ENCODE results near the gene JSRP1. TPM values are rescaled to one million over a fixed set of nuclear protein-coding genes. Genes with fewer than 3 reads are reported as not detected.

JSRP1 gene
- total RNA-seq, 1 experiment from 2014 or later, result 1.6 TPM

DNA sequence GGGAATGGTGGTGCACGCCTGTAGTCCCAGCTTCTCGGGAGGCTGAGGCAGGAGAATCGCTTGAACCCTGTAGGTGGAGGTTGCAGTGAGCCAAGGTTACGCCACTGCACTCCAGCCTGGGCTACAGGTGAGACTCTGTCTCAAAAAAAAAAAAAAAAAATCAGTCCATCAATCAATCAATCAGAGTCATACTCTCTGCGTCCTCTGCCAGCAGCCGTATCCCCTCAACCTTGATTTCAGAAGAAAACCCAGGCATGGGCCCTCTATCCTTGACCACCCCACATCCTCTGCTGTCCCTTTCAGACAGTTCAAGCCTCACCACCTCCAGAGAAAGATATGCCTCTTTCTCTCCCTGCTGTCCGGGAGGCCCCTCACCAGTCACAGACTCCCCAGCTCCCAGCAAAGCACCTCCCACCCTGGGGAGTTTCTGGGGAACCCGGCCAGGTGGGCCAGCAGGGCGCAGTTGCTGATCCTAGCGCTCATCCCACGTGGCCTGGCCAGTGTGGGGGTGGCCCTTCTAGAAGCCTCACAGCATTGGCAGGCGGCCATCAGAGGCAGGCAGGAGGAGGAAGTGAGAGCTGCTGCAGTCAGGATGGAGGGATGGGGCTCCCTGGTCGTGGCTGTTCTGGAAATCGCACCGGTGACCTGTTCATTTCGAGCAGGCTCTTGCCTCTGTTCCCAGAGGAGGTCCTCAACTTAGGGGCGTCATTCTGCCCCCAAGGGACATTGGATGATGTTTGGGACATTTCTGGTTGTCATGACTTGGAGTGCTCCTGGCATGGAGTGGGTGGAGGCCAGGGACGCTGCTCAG is 10.2 kb upstream of the JSRP1 start:
- peak; percentile 90 for DNase-seq (ENCODE audit: low read depth)

DNA sequence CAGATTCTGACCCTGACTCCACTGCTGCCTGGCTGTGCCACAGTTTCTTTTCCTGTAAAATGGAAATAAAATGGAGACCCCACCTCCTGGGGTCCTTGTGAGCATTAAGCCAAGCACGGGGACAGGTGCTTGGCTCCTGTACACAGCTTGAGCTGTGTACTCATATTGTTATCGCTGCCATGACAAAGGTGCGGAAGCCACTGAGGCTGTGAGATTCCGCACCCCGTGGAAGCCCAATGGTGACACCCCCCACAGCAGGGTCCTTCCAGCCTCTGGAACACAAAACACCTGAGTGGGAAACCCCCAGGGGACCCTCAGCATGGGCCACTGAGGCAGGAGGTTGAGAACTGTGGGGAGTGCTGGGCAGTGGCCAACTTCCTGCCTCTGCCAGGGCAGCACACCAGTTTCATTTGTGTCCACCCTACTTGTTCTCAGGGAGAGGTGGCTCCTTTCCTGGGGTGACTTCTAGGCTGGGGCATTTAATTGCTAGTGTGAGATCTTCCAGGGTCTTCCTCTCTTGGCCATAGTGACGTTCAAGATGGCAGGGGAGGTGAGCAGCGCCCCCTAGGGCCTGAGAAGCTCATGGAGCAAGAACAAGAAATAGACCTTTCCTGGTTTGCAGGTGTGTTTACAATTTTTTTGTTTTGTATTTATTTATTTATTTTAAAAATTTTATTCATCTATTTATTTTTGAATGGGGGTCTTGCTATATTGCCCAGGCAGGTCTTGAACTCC is 5.4 kb upstream of the JSRP1 start:
- DNase-seq (ENCODE audit: low read depth), result no peak

DNA sequence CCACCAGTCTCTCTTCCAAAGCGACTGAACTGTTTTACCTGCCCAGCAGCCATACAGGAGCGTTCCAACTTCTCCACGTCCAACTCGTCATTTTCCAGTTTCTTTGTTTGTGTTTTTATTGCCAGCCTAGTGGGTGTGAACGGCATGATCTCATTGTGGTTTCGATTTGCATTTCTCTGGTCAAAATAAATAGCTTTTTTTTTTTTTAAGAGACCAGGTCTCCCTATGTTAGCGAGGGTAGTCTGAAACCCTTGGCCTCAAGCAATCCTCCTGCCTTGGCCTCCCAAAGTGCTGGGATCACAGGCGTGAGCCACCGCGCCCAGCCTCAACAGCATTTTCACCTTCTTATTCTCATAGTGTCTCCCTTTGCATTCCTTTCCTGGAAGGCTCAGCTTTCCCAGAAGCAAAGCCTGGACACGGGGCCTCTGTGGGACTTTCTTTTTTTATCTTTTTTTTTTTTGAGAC is 4.2 kb upstream of the JSRP1 start:
- no peak for DNase-seq (ENCODE audit: low read depth)

DNA sequence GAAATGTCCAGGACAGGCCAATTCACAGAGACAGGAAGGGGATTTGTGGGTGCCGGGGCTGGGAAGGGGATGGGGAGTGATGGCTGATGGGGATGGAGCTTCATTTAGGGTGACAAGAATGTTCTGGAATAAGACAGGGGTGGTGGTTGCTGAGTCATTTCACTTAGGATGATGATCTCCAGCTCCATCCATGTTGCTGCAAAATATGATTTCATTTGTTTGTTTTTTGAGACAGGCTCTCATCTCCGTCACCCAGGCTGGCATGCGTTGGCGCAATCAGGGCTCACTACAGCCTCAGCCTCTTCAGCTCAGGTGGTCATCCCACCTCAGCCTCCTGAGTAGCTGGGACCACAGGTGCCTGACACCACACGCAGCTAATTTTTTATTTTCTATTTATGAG is 3.1 kb upstream of the JSRP1 start:
- DNase-seq (ENCODE audit: low read depth), result no peak

DNA sequence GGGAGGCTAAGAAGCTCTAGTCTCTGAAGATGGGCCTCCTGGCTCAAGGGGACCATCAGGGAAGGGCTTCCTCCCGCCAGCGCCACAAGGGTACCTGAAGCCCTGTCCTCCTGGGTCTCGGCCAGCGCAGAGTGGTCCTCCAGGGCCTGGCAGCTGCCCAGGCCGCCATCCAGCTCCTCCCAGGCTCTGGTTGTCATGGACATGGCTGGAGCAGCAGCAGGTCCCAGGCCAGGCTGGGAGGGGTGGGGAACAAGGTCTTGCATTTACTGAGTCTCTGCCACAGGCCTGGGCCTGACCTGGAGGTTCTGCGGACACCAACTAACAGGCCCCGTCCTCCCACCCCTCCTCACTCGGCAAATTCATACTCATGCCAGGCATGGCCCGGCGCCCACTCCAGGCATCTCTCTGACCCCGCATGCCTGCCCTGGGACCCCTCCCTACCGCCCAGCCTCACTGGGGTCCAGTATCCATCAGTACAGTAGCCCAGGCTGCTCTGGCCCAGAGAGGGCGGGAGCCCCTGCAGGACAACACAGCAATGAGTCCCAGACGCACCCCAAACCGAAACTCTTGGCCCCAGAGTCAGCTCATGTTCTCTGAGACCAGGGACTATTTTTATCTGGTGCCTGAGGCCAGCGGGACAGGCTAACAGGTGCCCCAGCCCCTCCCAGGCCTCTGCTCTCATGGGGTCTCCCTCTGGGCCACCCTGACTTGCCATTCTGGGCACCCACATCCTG is 938 bp downstream of the JSRP1 start:
- DNase-seq (ENCODE audit: low read depth), result peak; percentile 6

DNA sequence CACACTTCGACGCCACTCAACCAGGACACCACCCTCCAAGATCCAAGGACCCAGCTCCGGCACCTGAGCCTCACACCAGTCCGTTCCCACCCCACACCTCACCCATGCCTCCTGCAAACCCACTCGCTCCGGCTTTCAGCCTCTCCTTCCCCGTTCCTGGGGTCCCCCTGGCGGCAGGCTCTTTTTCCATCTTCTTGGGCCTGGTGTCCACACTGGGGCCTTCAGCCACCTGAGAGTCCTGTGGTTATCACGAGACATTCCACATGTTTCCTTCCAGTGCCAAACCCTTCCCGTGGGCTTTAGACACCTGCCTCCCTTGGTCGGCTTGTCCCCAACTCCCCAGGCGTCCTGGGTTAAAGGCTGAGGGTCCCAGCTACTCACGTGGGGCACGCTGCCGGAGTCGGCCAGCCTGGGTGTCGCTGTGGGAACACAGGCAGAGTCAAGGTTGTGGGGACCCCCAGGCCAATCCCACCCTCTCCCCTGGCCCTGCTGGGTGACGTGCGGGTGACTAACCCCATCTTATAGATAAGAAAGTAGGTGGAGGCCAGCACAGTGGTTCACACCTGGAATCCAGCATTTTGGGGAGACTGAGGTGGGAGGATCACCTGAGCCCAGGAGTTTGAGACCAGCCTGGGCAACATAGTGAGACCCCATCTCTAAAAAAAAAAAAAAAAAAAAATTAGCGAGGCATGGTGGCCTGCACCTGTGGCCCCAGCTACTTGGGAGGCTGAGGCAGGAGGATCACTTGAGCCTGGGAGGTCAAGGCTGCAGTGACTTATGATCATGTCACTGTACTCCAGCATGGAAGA is 1.9 kb downstream of the JSRP1 start:
- DNase-seq (ENCODE audit: low read depth), result peak; percentile 31

DNA sequence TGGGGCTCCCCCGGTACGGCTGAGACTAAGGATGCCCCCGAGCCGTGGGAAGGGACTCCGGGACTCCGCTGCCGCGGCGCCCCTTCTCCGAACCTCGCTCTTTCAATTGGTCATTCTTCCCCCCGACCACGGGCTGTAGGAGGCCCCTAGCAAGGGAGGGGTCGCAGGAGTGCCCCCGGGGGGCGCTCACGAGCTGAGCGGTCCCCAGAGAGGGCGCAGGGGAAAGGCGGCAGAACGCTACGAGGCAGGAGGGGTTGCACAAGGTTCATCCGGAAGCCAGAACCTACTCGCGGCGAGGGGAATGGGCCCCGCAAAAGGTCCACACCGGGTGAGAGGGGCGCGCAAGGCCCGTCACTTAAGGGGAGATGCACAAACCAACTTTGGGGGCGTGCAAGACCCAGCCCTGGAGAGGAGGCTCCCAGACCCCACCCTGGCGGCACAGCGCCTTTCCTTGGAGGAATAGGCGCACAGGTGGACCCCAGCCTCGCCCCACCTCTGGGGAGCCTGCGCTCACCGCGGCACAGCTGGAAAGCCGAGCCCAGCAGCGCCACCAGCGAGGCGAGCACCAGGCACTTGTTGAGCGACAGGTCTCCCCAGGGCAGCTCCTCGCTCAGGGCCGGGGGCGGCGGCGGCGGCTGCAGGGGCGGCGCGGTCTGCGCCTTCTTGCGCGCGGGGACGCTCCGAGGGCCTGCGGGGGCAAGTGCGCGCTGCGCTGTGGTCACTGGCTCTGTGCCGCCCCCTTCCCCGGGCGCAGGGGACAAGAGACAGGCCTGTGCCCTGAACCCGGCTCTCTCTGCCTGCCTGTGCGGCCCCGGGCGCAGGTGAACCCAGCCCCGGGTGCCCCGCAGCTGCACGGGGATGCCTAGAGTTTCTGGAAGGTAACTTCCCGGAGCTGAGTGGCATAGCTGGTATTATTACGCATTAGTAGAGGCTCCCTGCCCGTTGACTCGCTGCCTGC is 2.8 kb downstream of the JSRP1 start:
- DNase-seq (ENCODE audit: low read depth), result peak; percentile 29

DNA sequence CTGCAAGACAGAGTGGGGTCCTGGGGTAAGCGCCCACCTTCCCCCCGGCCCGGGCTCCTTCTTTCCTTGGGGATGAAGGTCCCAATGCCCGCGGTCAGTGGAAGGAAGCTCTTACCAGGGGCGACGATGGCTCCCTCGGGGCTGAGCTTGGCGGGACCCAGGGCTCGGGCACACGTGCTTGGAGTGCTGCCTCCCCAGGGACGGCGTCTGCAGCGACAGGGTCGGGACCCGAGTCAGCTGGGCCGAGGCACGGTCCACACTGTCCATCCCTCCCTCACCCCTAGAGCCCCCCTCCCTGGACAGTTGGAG is 3.5 kb downstream of the JSRP1 start:
- peak; percentile 19 for DNase-seq (ENCODE audit: low read depth)

DNA sequence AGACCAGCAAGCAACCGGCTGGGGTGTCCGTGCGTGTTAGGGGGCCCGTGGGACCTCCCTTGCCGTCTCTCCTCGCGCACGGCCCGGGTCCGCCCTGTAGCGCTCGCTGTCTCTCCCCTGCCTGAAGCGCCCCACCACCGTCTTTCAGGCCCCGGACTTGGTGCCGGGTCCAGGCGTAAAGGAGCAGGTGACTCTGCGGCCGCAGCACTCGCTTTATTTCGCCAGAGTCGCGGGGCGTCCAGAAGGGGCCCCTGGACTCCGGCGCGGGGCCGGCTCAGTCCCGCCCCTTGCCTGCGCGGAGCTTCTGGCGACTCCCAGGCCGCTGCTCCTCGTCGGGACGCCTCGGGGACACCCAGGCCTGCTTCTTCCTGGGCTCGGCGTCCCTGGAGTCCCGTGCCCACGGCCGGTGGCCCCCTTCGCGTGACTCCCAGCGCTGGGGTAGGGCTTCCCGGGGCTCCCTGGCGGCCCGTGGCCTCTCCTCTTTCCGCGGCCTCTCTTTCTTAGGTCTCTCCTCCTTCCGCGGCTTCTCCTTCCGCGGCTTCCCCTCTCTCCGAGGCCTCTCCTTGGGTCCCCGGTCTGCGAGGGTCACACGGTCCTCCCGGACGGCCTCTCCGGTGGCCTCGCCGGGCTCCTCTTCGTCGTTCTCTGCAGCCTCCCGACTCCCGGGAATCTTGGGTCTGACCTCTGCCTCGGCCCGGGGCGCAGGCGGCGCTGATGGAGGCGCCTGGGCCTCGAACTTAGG is 4.0 kb downstream of the JSRP1 start:
- peak; percentile 19 for DNase-seq (ENCODE audit: low read depth)

DNA sequence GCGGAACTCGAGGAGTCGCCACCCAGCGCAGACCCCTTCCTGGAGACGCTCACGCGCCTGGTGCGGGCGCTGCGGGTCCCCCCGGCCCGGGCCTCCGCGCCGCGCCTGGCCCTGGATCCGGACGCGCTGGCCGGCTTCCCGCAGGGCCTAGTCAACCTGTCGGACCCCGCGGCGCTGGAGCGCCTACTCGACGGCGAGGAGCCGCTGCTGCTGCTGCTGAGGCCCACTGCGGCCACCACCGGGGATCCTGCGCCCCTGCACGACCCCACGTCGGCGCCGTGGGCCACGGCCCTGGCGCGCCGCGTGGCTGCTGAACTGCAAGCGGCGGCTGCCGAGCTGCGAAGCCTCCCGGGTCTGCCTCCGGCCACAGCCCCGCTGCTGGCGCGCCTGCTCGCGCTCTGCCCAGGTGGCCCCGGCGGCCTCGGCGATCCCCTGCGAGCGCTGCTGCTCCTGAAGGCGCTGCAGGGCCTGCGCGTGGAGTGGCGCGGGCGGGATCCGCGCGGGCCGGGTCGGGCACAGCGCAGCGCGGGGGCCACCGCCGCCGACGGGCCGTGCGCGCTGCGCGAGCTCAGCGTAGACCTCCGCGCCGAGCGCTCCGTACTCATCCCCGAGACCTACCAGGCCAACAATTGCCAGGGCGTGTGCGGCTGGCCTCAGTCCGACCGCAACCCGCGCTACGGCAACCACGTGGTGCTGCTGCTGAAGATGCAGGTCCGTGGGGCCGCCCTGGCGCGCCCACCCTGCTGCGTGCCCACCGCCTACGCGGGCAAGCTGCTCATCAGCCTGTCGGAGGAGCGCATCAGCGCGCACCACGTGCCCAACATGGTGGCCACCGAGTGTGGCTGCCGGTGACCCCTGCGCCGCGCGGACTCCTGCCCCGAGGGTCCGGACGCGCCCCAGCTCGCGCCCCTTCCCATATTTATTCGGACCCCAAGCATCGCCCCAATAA is 4.8 kb downstream of the JSRP1 start:
- DNase-seq (ENCODE audit: low read depth), result peak; percentile 49

DNA sequence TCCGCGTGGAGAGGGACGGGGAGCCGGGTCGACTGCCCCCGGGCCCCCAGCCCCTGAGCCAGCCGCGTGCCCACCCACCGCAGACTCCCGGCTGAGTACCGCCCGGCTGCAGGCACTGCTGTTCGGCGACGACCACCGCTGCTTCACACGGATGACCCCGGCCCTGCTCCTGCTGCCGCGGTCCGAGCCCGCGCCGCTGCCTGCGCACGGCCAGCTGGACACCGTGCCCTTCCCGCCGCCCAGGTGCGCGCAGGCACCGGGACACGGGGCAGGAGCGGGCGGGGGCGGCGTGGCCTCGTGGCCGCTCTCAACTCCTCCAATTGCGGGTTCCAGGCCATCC is 5.5 kb downstream of the JSRP1 start:
- DNase-seq (ENCODE audit: low read depth), result peak; percentile 23

DNA sequence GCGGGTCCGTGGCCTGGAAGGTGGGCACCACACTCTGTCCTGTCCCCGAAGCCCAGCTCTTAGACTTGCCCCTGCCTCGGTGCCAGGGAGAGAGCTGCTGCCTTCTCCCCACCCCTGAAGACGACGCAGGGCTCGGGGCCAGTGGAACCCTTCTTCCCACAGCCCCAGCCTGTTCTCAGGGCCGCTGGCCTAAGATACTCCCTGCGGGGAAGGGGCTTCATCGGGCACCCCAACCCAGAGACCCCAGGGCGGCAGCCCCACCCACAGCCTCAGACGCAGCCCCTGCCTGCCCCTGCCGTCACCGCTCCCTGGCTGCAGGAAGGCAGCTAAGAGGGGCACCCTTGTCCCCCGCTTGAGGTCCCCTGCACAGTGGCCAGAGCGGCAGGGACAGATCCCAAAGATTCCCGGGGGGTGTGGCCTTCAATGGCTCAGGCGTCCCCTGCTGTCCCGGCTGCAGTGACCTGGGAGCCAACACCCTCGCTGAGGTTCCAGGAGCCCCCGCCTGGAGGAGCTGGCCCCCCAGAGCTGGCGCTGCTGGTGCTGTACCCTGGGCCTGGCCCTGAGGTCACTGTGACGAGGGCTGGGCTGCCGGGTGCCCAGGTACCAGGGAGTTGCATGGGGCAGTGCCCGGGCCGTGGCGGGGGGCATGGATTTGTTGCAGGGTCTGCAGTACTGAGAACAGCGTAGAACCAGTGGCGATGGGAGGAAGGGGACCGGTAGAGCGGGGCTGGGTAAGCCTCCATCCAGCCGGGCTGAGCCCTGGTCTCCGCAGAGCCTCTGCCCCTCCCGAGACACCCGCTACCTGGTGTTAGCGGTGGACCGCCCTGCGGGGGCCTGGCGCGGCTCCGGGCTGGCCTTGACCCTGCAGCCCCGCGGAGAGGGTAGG is 6.1 kb downstream of the JSRP1 start:
- peak; percentile 48 for DNase-seq (ENCODE audit: low read depth)

DNA sequence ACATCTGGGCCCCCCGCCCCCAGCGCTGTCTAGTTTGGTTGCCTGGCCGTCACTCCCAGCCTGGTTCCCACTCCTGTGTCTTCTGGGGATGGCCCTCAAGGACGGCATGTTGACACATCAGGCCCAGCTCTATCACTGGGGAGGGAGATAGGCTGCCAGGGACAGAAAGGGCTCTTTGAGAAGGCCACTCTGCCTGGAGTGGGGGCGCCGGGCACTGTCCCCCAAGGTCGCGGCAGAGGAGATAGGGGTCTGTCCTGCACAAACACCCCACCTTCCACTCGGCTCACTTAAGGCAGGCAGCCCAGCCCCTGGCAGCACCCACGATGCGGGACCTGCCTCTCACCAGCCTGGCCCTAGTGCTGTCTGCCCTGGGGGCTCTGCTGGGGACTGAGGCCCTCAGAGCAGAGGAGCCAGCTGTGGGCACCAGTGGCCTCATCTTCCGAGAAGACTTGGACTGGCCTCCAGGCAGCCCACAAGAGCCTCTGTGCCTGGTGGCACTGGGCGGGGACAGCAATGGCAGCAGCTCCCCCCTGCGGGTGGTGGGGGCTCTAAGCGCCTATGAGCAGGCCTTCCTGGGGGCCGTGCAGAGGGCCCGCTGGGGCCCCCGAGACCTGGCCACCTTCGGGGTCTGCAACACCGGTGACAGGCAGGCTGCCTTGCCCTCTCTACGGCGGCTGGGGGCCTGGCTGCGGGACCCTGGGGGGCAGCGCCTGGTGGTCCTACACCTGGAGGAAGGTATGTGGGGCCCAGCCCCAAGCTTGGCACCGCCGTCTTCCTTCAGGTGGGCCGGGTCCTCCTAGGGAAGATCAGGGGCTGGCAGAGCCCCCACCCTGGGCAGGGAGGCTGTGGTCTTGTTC is 7.0 kb downstream of the JSRP1 start, which contains the start of gene AMH:
Gene AMH (plus strand): TSS at position 314 of the 857 bp plus-strand sequence. CDS start 10 bp downstream, at position 324.
- peak; percentile 37 for DNase-seq (ENCODE audit: low read depth)

DNA sequence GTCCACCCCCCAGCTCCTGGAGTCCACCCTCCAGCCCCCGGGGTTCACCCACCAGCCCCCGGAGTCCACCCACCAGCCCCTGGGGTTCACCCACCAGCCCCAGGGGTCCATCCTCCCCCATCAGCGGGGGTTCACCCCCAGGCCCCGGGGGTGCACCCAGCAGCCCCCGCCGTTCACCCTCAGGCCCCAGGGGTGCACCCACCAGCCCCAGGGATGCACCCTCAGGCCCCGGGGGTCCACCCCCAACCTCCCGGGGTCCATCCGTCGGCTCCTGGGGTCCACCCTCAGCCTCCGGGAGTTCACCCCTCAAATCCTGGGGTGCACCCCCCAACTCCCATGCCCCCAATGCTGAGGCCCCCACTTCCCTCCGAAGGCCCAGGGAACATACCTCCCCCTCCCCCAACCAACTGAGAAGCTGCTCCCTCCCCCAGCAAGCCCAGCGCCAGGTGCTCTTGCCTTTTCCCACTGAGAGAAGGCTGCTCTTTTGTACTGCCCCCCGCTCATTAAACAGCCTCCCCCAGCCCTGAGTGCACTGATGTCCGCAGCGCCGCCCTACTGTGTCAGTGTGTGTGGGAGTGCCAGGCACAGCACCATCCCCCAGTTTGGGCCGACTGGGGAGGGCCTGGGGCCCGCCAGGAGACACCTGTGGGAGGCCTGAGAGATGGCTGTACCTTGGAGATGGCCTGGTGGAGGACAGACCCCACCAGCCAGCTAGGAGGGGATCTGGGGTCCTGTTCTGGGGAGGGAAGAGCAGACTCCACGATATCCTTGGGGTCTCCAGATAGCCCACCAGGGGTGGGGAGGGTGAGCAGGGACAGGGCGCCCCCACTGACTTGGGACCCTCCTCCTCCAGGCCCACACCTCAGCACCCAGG is 7.8 kb downstream of the JSRP1 start:
- no peak for DNase-seq (ENCODE audit: low read depth)

DNA sequence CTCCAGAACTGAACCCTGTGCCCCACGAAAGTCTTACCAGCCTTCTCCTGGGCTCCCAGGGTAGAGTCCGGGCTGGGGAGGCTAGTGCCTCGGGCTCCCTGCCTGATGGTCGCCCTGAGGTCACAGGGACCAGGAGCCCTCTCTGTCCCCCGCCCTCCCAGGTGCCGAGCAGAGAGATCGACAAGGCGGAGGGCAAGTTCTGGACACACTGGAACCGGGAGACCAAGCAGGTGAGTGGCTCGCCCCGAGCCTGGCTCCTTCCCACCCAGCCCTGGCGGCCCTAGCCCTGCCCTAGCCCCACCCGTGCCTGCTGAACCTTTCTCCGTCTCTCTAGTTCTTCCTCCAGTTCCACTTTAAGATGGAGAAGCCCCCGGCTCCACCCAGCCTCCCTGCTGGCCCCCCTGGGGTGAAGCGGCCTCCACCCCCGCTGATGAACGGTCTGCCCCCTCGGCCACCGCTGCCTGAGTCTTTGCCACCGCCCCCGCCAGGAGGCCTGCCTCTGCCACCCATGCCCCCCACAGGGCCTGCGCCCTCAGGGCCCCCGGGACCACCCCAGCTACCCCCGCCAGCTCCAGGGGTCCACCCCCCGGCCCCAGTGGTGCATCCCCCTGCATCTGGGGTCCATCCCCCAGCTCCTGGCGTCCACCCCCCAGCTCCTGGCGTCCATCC is 8.7 kb downstream of the JSRP1 start:
- DNase-seq (ENCODE audit: low read depth), result no peak

Measured in Daoy (cell line).